GM19351 (cell line): ENCODE measurements around the gene TSN.
"Not testable (repeated sequence)": the region's sequence is repeated elsewhere in the genome, so short reads cannot be mapped to it uniquely, and the experiment has no call there.

ENCODE experiments used
- ATAC-seq: cut with Tn5 transposase; IDR thresholded peaks from one replicate; pipeline ENCODE4 v1.9.1; 2021; ENCODE audit warnings: mild to moderate bottlenecking, moderate library complexity; ENCODE audit not compliant: unreplicated experiment

TSN gene

GRCh38 chr2:121796239-121796638 lies 40.8 kb downstream of the TSN start:
- ATAC-seq = no peak

DNA sequence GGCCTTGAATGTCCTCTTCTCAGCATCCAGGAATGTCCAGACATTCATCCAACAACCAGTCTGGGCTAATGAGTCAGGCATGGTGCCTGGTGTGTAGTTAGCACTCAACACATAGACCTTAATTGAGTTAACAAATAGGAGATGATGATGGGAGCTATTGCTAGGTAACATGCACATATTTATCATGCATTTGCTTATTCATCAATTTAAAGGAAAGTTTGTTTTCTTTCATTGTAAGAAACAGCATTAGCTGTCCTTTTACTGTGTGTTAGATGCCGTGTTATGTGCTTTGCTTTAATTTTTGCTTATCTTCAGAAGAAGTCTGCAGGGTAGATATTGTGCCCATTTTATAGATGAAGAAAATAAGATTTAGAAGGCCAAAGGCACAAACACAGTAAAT lies 43.2 kb downstream of the TSN start:
- no peak for ATAC-seq

- ATAC-seq = no peak
Observed at GRCh38 chr2:121801916-121802315, 46.5 kb downstream of the TSN start.

GRCh38 chr2:121803503-121803902 lies 48.1 kb downstream of the TSN start:
- ATAC-seq = no peak

DNA sequence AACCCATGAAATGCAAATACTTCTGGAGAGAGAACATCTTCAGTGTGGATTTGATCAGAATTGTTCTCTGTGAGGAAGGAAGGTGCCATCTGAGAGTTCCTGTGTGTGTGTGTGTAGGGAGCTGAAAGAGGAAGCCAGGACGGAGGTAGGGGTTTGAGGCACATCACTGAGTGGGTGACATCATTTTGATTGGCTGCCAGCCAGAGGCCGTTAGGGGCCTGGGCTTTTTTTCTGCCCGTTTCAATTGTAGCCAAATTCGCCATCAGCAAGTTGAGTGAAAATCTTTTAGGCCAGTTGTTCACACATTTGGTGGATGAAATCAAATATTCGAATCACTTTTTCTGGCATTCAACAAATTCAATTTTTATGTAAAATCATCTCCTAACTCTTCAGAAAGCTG lies 48.9 kb downstream of the TSN start:
- peak; percentile 88 for ATAC-seq

GRCh38 chr2:121804997-121805765 lies 49.7 kb downstream of the TSN start:
- no peak for ATAC-seq

- no peak for ATAC-seq
Observed at GRCh38 chr2:121805766-121806143, 50.3 kb downstream of the TSN start.

DNA sequence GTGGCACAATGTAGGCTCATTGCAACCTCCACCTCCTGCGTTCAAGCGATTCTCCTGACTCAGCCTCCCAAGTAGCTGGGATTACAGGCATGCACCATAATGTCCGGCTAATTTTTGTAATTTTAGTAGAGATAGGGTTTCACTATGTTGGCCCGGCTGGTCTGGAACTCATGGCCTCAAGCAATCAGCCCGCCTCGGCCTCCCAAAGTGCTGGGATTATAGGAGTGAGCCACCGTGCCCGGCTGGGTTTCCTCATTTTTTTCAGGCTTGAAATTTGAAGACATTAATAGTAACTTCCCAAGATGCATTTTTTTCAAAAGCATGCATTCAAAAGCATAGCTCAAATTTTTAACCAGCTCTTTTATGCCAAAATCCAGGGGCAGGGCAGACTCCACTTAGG lies 52.3 kb downstream of the TSN start:
- not testable (repeated sequence) for ATAC-seq

- ATAC-seq = no peak
Observed at GRCh38 chr2:121809607-121810006, 54.2 kb downstream of the TSN start.

DNA sequence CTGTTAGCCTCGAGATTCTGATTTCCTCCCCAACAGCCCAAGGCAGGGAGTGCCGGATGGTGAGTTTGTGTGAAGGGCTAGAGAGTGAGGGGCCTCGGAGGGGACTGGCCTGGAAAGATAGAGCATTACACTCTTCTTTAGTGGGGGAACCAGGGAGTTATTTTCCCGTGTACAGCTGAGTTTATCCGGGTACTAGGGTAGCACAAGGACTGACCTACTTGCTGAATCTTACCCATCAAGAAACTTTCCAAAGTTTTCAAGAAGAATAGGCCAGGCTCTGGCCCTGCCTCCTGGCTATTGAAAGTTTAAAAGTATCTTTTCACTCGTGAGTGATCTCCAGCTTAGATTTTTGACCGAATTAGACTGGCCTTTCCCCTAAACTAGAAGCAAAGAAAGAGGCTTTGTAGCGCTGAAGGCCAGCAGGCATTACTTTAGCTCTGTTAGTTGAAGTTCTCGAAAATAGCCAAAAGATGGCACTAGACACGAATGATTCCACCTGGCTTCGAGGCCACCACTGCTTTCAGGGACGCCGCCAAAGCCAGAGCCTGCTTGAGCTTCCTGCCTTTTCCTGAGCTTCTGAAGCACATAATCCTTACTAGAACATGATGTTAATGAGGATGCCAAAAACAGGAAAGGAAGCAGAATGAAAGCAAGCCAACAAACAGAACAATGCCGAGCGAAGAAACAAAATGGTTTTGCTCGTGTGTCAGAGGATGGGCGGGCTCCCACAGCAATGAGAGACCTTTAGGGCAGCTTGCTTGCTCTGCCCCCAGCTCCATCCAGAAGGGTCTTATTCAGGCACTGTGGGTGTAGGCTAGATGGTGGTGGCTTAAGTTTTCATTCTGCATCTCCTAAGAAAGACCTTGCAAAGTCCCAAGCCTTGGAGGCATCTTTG lies 55.8 kb downstream of the TSN start:
- peak; percentile 97 for ATAC-seq

DNA sequence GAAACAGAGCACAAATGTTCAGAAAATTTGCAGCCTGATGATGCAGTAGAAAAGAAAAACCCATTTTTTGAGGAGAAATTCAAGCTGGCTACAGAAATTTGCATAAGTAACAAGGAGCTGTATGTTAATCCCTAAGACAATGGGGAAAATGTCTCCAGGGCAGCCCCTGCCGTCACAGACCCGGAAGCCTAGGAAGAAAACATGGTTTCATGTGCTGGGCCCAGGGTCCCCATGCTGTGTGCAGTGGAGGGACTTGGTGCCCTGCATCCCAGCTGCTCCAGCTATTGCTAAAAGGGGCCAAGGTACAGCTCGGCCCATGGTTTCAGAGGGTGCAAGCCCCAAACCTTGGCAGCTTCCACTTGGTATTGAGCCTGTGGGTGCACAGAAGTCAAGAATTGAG lies 57.6 kb downstream of the TSN start:
- not testable (repeated sequence) for ATAC-seq

- ATAC-seq = no peak
Observed at GRCh38 chr2:121815216-121815615, 59.8 kb downstream of the TSN start.

DNA sequence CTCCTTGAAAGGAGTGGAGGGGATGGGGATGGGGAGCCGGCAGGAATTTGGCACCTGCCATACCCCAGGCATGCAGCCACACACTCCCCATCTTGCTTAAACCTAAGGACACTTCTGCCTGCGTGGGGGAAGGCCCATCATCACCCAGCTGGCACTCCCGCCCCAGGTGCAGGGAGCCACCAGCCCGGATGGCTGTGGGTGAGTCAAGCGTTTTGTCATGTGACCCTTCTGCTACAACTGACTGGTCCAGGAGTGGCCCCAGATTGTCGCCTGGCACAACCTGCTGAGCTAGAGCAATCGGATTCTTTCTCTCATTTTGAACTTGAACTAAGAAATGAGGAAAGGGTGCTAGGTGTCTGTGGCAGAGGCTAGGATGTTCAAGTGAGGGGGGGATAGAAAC lies 61.3 kb downstream of the TSN start:
- ATAC-seq = no peak

DNA sequence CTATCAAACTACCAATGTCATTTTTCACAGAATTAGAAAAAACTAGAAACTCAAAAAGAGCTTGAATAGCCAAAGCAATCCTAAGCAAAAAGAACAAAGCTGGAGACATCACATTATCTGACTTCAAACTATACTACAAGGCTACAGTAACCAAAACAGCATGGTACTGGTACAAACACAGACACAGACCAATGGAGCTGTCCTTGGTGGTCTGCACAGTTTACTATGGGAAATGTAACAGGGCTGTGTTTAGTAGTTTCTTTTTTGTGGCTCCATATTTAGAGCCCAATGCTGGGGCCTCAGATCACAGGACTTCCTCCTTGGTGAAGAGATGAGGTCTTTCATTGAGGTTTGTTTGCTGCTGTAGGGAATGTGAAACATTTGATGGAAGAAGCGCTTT lies 61.9 kb downstream of the TSN start:
- ATAC-seq = not testable (repeated sequence)
